CD4-positive, alpha-beta memory T cell (primary cell): ENCODE data around the gene HEMGN. TPM values are rescaled to one million over a fixed set of nuclear protein-coding genes. Genes with fewer than 3 reads are reported as not detected.
A peak's percentile ranks its signal among the peaks of the same experiment; 100 is the strongest.

Source experiments
- CTCF ChIA-PET: fragments of 350-600 bp; sonication (Branson Sonifier 250); formaldehyde crosslinking; loops from one replicate; lab custom pipeline; 2021; ENCODE audit warnings: inconsistent platforms; ENCODE audit not compliant: partially characterized antibody; lab: Charles Lee
- POLR2A ChIA-PET: fragments of 350-600 bp; sonication (Branson Sonifier 250); formaldehyde crosslinking; loops from one replicate; lab custom pipeline; 2021; ENCODE audit not compliant: partially characterized antibody; lab: Charles Lee
- DNase-seq, 5 donors: peaks; one replicate each; pipeline versions ENCODE4 v3.0.0 to v3.0.0-alpha.2; 2020 to 2022; ENCODE audit warnings: mixed read lengths in 1 of 5
- H3K27ac ChIP-seq: one replicate; pipeline ENCODE4 v1.7.0; 2013; ENCODE audit warnings: low read depth, low read length
- H3K27me3 ChIP-seq: 2 replicates; pipeline ENCODE4 v1.7.0; 2013; ENCODE audit warnings: mild to moderate bottlenecking, low read length, moderate library complexity; ENCODE audit not compliant: insufficient read depth
- H3K36me3 ChIP-seq: 2 replicates; pipeline ENCODE4 v1.7.0; 2013; ENCODE audit warnings: mild to moderate bottlenecking, low read length, moderate library complexity; ENCODE audit not compliant: insufficient read depth
- H3K4me1 ChIP-seq: 2 replicates; pipeline ENCODE4 v1.7.0; 2013; ENCODE audit warnings: mild to moderate bottlenecking, low read length, moderate library complexity; ENCODE audit not compliant: insufficient read depth
- H3K4me3 ChIP-seq, 2 donors: one replicate each; pipeline ENCODE4 v1.7.0; 2013; ENCODE audit warnings: low read length in 2 of 2, mild to moderate bottlenecking in 1 of 2
- H3K9me3 ChIP-seq, 2 donors: one replicate each; pipeline ENCODE4 v1.7.0; 2013; ENCODE audit warnings: low read length in 2 of 2, control low read depth in 1 of 2; ENCODE audit not compliant: control insufficient read depth in 1 of 2
- H3K27ac Mint-ChIP-seq, 7 donors: one replicate each; pipeline ENCODE4 v1.8.0; 2020 to 2021; ENCODE audit warnings: mixed read lengths in 7 of 7, mild to moderate bottlenecking in 6 of 7, inconsistent platforms in 3 of 7, moderate library complexity in 3 of 7
- H3K27me3 Mint-ChIP-seq, 2 donors: one replicate each; pipeline ENCODE4 v1.8.0; 2020 to 2021; ENCODE audit warnings: mixed read lengths in 2 of 2
- H3K36me3 Mint-ChIP-seq, 2 donors: one replicate each; pipeline ENCODE4 v1.8.0; 2020 to 2021; ENCODE audit warnings: mixed read lengths in 2 of 2, inconsistent platforms in 1 of 2, mild to moderate bottlenecking in 1 of 2
- H3K4me1 Mint-ChIP-seq, 4 donors: one replicate each; pipeline ENCODE4 v1.8.0; 2020 to 2021; ENCODE audit warnings: mixed read lengths in 4 of 4, mild to moderate bottlenecking in 1 of 4
- H3K4me3 Mint-ChIP-seq, 8 donors: one replicate each; pipeline ENCODE4 v1.8.0; 2020 to 2021; ENCODE audit warnings: mixed read lengths in 8 of 8, mild to moderate bottlenecking in 7 of 8, moderate library complexity in 6 of 8, inconsistent platforms in 3 of 8
- H3K9me3 Mint-ChIP-seq, 8 donors: one replicate each; pipeline ENCODE4 v1.8.0; 2020 to 2021; ENCODE audit warnings: mixed read lengths in 8 of 8, mild to moderate bottlenecking in 5 of 8, inconsistent platforms in 3 of 8, moderate library complexity in 1 of 8
- intact Hi-C: fragments of 100-400 bp; cut with micrococcal nuclease; formaldehyde crosslinking; loops from one replicate; pipeline ENCODE4 v1.15.1; 2023
- polyA plus RNA-seq, 2 donors: library from polyadenylated mRNA; unstranded; fragments of 300-500 nt; fragmentation: Illumina TruSeq; gene quantifications; one replicate each; pipeline ENCODE4 v1.2.3, GENCODE V29; 2021
- total RNA-seq, 2 experiments: library from RNA; stranded (reverse); gene quantifications; one replicate each; pipeline ENCODE4 v1.2.3, GENCODE V29; 2021

HEMGN gene
- total and polyA plus RNA-seq, 4 experiments from 2014 or later, result 1.6 to 4.0 (median 2.9) TPM

DNA sequence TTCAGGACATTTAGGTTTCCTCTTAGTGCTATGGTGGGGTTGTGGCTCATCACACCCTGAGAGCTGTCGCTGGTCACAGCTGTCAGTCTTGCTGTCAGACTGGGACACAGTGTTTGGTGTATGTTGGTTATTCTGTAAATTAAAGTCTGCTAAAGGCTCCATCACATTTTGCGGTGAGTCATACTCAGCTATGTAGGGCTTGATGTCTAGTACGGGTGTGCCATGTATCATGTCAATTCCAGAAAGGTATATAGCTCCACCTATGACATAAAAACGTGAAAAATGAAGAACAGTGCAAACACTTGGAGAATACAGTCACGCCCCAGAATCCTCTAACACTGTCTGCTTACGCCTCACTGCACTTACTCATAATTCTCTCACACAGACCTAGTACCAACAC is 27.6 kb downstream of the HEMGN start:
- Histone ChIP-seq H3K36me3 (peaks cover 53% of the 10 kb centered on the region), H3K9me3 (no peaks in the 10 kb centered on the region), H3K4me1 (peaks cover 97% of the 10 kb centered on the region), H3K4me3 (no peak overlapping the region), H3K27ac (peak overlapping the region; percentile 17), H3K27me3 (no peaks in the 10 kb centered on the region)
- ChIA-PET CTCF (interaction anchor here (0.6 to 9.0 kb wide), 6 partner anchors 9 to 206 kb away, joined by 3 to 165 read pairs (median 18); partner anchors contain the start of gene TRMO), POLR2A (interaction anchor here (1.2 to 15.8 kb wide), 3 partner anchors 8 to 73 kb away, joined by 4 to 746 read pairs (median 4); partner anchors contain the start of genes ANP32B and TRMO)
- H3K36me3 Mint-ChIP-seq, result peaks cover 59 to 71% of the 10 kb centered on the region in 2 donors
- no peaks in the 10 kb centered on the region for H3K27me3 Mint-ChIP-seq
- H3K9me3 Mint-ChIP-seq, result peaks cover 0 to 2% (median 0%) of the 10 kb centered on the region in 8 donors
- peak overlapping the region in 4 of 8 donors; percentile 31 to 53 (median 37) for H3K4me3 Mint-ChIP-seq
- no peak for DNase-seq
- H3K27ac Mint-ChIP-seq, result peak overlapping the region; percentile 30 to 95 (median 90)
- peaks cover 61 to 96% (median 78%) of the 10 kb centered on the region in 4 donors for H3K4me1 Mint-ChIP-seq
- intact Hi-C loops, result no loop called here

GRCh38 chr9:97908705-97909104 is 29.3 kb downstream of the HEMGN start:
- DNase-seq, result no peak
- H3K27ac ChIP-seq, result peak overlapping the region; percentile 17
- H3K36me3 ChIP-seq, result peaks cover 41% of the 10 kb centered on the region

DNA sequence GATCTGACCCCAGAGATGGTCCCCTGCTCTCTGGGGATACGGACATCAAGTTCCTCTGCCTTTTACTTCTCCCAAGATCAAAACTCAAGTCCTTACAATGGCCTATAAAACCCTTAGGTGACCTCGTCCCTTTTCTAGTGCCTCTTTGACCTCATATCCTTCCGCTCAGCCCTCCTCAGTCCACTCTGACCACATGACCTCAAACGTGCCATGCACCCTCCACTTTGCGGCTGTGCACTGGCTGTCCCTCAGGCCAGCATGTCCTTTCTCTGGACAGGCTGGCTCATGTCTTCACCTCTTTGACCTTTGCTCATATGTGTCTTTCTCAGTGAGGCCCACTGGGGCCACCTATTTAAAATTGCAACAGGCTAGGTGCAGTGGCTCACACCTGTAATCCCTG is 30.3 kb downstream of the HEMGN start:
- H3K9me3 Mint-ChIP-seq, result no peaks in the 10 kb centered on the region
- H3K36me3 Mint-ChIP-seq, result peaks cover 40 to 57% of the 10 kb centered on the region in 2 donors
- H3K4me3 ChIP-seq, result peak overlapping the region in 1 of 2 donors; percentile 23
- peaks cover 100% of the 10 kb centered on the region for H3K4me1 ChIP-seq
- DNase-seq, result no peak
- H3K27ac Mint-ChIP-seq, result peak overlapping the region; percentile 93 to 99 (median 98)
- H3K27me3 ChIP-seq, result no peaks in the 10 kb centered on the region
- peak overlapping the region; percentile 73 for H3K27ac ChIP-seq
- no peaks in the 10 kb centered on the region for H3K27me3 Mint-ChIP-seq
- ChIA-PET POLR2A (interaction anchor here (15.8 kb wide), 1 partner anchor 11 kb away, joined by 746 read pairs; the partner anchor contains the start of gene TRMO), CTCF (interaction anchor here (9.0 to 11.2 kb wide), 2 partner anchors 13 to 19 kb away, joined by 165 to 312 read pairs; partner anchors contain the start of gene TRMO)
- intact Hi-C loops, result loop anchor here (5.0 kb wide), 1 partner anchor 275 kb away; the partner anchor contains the start of genes NCBP1 and TSTD2
- H3K9me3 ChIP-seq, result no peaks in the 10 kb centered on the region
- peaks cover 58 to 96% (median 81%) of the 10 kb centered on the region in 4 donors for H3K4me1 Mint-ChIP-seq
- H3K36me3 ChIP-seq, result peaks cover 31% of the 10 kb centered on the region
- peak overlapping the region; percentile 62 to 94 (median 86) for H3K4me3 Mint-ChIP-seq

More at GRCh38 chr9:97908705-97909104, 29.3 kb downstream of the HEMGN start:
- intact Hi-C loops, result loop anchor here (5.0 kb wide), 1 partner anchor 276 kb away; the partner anchor contains the start of genes NCBP1 and TSTD2
- CTCF ChIA-PET, result interaction anchor here (1.2 to 9.0 kb wide), 4 partner anchors 7 to 134 kb away, joined by 3 to 165 read pairs (median 44); partner anchors contain the start of gene TRMO
- Histone ChIP-seq H3K9me3 (no peaks in the 10 kb centered on the region), H3K27me3 (no peaks in the 10 kb centered on the region), H3K4me3 (no peak overlapping the region), H3K4me1 (peaks cover 99% of the 10 kb centered on the region)
- no peaks in the 10 kb centered on the region for H3K27me3 Mint-ChIP-seq
- H3K9me3 Mint-ChIP-seq, result peaks cover 0 to 2% (median 0%) of the 10 kb centered on the region in 8 donors
- peak overlapping the region; percentile 84 to 95 (median 90) for H3K27ac Mint-ChIP-seq
- peaks cover 61 to 94% (median 79%) of the 10 kb centered on the region in 4 donors for H3K4me1 Mint-ChIP-seq
- H3K36me3 Mint-ChIP-seq, result peaks cover 45 to 63% of the 10 kb centered on the region in 2 donors
- POLR2A ChIA-PET, result interaction anchor here (15.8 kb wide), 1 partner anchor 10 kb away, joined by 746 read pairs; the partner anchor contains the start of gene TRMO
- H3K4me3 Mint-ChIP-seq, result peak overlapping the region in 6 of 8 donors; percentile 18 to 74 (median 56)

DNA sequence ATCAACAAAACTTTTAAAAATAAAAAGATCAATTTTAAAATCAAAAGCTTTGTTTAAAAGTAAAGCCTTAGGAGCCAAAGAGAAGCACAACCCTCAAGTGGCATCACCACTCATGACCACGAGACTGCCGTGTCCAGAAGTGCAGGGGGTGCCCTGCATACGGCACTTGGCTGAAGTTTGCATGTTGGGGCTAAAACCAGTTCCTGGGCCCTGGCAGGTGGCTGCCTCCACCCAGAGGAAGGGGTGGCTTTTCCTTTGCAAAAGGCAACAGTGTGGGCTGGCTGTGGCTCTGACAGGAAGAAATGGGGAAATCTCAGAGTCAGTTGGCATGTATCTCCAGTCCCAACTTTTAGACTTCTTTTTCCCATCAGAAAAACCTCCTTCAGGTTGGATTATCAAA is 30.9 kb downstream of the HEMGN start:
- Histone ChIP-seq H3K4me3 (peak overlapping the region in 1 of 2 donors; percentile 23), H3K4me1 (peaks cover 100% of the 10 kb centered on the region), H3K36me3 (peaks cover 27% of the 10 kb centered on the region), H3K27ac (peak overlapping the region; percentile 73), H3K9me3 (no peaks in the 10 kb centered on the region), H3K27me3 (no peaks in the 10 kb centered on the region)
- POLR2A ChIA-PET, result interaction anchor here (0.6 to 15.8 kb wide), 9 partner anchors 11 to 350 kb away, joined by 3 to 746 read pairs (median 4); partner anchors contain the start of genes ANP32B, NCBP1, TRMO and TSTD2
- Mint-ChIP-seq H3K27me3 (no peaks in the 10 kb centered on the region), H3K36me3 (peaks cover 34 to 51% of the 10 kb centered on the region in 2 donors), H3K4me1 (peaks cover 57 to 94% (median 78%) of the 10 kb centered on the region in 4 donors), H3K4me3 (peak overlapping the region; percentile 62 to 94 (median 86)), H3K9me3 (no peaks in the 10 kb centered on the region), H3K27ac (peak overlapping the region; percentile 93 to 99 (median 98))
- intact Hi-C loops, result loop anchor here (5.0 kb wide), 1 partner anchor 275 kb away; the partner anchor contains the start of genes NCBP1 and TSTD2
- CTCF ChIA-PET, result interaction anchor here (9.0 to 11.2 kb wide), 2 partner anchors 14 to 18 kb away, joined by 165 to 312 read pairs; partner anchors contain the start of gene TRMO
- peak in 4 of 5 donors; percentile 26 to 63 (median 35) for DNase-seq

DNA sequence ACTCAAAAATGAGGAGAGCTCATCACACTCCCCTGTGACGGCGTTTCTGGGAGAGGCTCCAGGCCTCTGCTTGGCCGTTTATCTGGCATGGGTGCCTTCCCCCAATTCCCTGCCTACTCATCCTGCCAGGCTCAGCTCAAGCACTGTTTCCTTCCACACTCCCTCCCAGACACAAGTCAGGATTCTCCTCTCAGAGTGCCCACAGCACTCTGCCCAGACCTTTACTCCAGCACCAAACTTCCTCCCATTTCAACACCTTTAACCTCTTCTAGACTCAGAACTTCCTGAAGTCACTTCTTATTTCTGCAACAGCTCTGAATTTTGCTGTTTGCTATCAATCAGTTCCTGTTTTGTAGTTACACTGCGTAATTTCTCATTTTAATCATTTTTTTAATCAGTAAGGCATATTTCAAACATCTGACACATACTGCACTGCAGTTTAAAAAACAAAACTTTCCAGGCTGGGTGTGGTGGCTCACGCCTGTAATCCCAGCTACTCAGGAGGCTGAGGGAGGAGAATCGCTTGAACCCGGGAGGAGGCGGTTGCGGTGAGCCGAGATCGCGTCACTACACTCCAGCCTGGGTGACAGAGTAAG is 31.6 kb downstream of the HEMGN start:
- peak; percentile 63 to 89 (median 70) for DNase-seq
- Histone ChIP-seq H3K4me1 (peaks cover 100% of the 10 kb centered on the region), H3K27me3 (no peaks in the 10 kb centered on the region), H3K9me3 (no peaks in the 10 kb centered on the region), H3K36me3 (peaks cover 22% of the 10 kb centered on the region), H3K4me3 (peak overlapping the region in 1 of 2 donors; percentile 45), H3K27ac (peak overlapping the region; percentile 73)
- no peaks in the 10 kb centered on the region for H3K27me3 Mint-ChIP-seq
- H3K4me1 Mint-ChIP-seq, result peaks cover 57 to 94% (median 76%) of the 10 kb centered on the region in 4 donors
- H3K36me3 Mint-ChIP-seq, result peaks cover 28 to 44% of the 10 kb centered on the region in 2 donors
- H3K4me3 Mint-ChIP-seq, result peak overlapping the region; percentile 80 to 94 (median 86)
- ChIA-PET CTCF (interaction anchor here (0.7 to 11.2 kb wide), 4 partner anchors 9 to 350 kb away, joined by 3 to 312 read pairs (median 86); partner anchors contain the start of genes TBC1D2 and TRMO), POLR2A (interaction anchor here (0.6 to 15.8 kb wide), 16 partner anchors 9 to 350 kb away, joined by 3 to 746 read pairs (median 4); partner anchors contain the start of genes ANP32B, NCBP1, TRMO and TSTD2)
- peak overlapping the region; percentile 93 to 99 (median 98) for H3K27ac Mint-ChIP-seq
- H3K9me3 Mint-ChIP-seq, result no peaks in the 10 kb centered on the region
- intact Hi-C loops, result loop anchor here (5.0 kb wide), 1 partner anchor 274 kb away; the partner anchor contains the start of genes NCBP1 and TSTD2

GRCh38 chr9:97905228-97905627 is 32.7 kb downstream of the HEMGN start:
- H3K4me3 Mint-ChIP-seq, result peak overlapping the region; percentile 83 to 94 (median 85)
- peaks cover 59 to 94% (median 76%) of the 10 kb centered on the region in 4 donors for H3K4me1 Mint-ChIP-seq
- H3K36me3 ChIP-seq, result peaks cover 11% of the 10 kb centered on the region
- H3K4me3 ChIP-seq, result peak overlapping the region; percentile 32 to 42
- DNase-seq, result peak; percentile 81 to 88 (median 83)
- no peaks in the 10 kb centered on the region for H3K9me3 ChIP-seq
- H3K27me3 Mint-ChIP-seq, result no peaks in the 10 kb centered on the region
- peak overlapping the region; percentile 90 to 98 (median 97) for H3K27ac Mint-ChIP-seq
- H3K27ac ChIP-seq, result peak overlapping the region; percentile 73
- POLR2A ChIA-PET, result interaction anchor here (0.7 to 15.8 kb wide), 19 partner anchors 7 to 351 kb away, joined by 3 to 746 read pairs (median 5); partner anchors contain the start of genes ANP32B, NANS, NCBP1 and TBC1D2
- H3K27me3 ChIP-seq, result no peaks in the 10 kb centered on the region
- peaks cover 22 to 38% of the 10 kb centered on the region in 2 donors for H3K36me3 Mint-ChIP-seq
- intact Hi-C loops, result loop anchor here (1.0 to 5.0 kb wide), 2 partner anchors 17 to 273 kb away; partner anchors contain the start of genes NCBP1, TRMO and TSTD2
- no peaks in the 10 kb centered on the region for H3K9me3 Mint-ChIP-seq
- peaks cover 100% of the 10 kb centered on the region for H3K4me1 ChIP-seq
- CTCF ChIA-PET, result interaction anchor here (0.9 to 11.2 kb wide), 4 partner anchors 10 to 359 kb away, joined by 3 to 312 read pairs (median 87); partner anchors contain the start of gene TRMO
